Glomerular visceral epithelial cell (primary cell): ENCODE results near the gene ITGAV.

ENCODE experiments used
- DNase-seq: peaks from one replicate; pipeline ENCODE4 v3.0.0-alpha.2; 2016; ENCODE audit errors: extremely low spot score

The ITGAV gene

GRCh38 chr2:186612555-186613440 lies 22.9 kb downstream of the ITGAV start:
- no peak for DNase-seq

- DNase-seq = no peak
These were observed 24.5 kb downstream of the ITGAV start for GRCh38 chr2:186614373-186614772.

DNA sequence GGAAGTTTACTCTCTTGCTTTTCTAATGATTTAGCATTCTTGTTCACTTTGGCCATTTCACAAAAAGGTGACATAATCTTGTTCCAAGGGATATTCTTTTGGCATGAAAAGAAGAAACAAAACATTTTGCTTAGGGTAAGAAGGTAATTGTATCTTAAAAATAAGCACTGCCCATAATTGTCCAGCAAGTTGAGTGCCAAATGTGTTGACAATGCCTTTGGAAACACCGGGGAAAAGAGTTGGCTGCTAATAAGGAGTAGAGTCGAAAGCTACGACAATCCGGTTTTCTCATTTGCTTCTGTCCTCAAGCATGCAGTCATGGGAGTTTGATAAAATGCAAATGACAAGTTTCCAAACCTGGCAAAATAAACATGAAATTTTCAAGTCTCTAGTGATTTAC lies 27.3 kb downstream of the ITGAV start:
- no peak for DNase-seq

- no peak for DNase-seq
These were observed 27.9 kb downstream of the ITGAV start for GRCh38 chr2:186617771-186618170.

GRCh38 chr2:186618696-186619095 lies 28.8 kb downstream of the ITGAV start:
- DNase-seq = no peak

DNA sequence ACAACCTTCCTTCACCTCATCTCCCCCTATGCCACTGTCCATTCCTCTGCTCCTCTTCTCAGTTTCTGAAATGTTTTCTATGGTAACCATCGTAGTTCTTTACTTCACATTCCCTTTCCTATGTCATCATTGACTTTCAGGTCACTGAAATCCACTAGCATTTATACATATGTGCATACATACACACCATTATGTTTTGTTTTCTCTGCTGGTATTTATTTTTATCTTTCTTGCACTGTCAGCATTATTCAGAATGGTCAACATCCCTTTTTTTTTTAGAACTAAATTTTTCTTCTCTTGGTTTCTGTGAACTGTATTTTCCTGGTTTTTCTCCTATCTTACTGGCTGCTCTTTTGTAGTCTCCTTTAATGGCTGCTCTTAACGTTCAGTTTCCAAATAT lies 33.2 kb downstream of the ITGAV start:
- DNase-seq = no peak

GRCh38 chr2:186624276-186624675 lies 34.4 kb downstream of the ITGAV start:
- DNase-seq = no peak

DNA sequence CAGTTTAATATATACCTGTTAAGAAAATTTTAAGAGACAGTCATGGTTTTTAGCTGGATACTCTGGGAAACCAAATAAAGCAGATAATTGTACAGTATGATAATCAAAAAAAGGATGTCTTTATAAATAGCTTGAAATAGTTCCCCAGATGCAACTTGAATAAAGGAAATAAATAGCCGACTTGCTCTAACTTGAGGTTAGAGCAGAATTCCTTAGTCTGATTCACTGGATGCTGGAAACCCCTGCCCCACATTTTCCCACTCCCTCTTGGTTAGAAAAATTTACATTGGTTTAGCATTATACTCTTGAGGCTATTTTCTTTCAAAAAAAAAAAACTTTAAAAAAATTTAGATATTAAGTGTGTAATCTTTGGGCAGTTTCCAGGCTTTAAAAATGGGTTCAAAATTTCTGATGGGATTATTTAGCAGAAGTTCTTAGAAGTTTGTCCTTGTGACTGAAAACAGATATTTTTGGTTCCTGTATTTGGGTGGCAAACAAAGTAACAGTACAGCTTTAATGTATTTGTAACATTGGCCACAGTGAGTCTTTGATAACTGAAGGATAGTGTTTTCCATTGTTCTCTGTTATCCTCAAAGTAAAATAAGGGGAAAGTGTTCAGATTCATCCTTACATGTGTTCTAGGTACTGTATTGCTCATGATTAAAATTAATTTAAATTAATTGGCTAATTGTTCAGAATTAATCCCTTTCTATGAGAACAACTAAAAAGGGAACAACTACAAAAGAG lies 39.6 kb downstream of the ITGAV start:
- peak; percentile 13 for DNase-seq

DNA sequence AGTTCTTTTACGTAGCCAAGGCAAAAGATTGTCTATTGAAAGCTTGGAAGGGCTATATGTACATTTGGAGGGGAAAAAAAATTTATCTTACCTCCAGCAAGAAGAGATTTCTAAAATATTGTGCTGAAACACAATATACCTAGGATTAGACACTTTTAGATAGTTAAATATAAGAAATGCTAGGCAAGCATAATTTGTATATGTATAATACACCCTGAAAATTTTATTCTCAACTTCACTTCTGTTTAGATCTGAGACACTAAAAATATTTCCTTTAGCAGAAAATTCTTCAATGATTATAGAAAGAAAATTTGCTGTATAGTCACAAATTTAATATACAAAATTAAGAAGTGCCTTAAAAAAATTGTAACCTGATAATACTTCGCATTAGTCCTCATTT lies 42.6 kb downstream of the ITGAV start:
- no peak for DNase-seq

- no peak for DNase-seq
These were observed 44.8 kb downstream of the ITGAV start for GRCh38 chr2:186634701-186635100.

DNA sequence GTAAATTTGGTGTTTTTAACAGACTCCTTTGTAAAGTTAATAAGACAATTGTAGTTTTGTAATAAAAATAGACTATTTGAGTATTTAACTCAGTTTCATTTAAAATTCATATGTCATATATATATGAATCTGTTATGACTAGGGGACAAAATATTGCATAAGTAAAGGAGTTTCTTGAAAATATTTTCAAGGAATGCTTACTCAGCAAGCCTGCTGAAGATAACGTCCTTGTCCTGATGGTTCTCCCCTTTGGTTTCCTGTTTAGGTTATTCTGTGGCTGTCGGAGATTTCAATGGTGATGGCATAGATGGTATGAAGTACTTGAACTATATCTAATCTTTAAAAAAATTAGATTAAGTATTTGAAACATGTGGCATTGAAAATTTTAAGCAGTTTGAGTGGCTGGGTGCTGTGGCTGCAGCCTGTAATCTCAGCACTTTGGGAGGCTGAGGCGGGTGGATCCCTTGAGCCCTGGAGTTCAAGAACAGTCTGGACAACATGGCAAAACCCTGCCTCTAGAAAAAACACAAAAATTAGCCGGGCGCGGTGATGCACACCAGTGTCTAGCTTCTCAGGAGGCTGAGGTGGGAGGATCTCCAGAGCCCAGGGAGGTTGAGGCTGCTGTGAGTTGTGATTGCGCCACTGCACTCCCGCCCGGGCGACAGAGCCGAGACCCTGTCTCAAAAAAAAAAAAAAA lies 47.1 kb downstream of the ITGAV start:
- DNase-seq = no peak

DNA sequence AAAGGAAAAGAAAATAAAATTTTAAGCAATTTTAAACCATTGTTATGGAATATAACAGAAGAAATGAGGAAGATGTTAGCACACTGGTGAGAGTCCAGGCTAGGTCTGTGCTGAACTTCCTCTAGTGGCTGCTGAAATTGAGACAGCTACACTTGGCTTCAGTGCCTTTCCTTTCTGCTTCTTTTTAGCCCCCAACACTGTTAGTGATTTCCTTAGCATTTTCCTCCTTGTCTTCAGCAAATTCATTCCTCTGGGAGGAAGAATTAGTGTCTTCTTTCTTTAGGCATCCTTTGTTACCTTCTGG lies 47.6 kb downstream of the ITGAV start:
- no peak for DNase-seq

DNA sequence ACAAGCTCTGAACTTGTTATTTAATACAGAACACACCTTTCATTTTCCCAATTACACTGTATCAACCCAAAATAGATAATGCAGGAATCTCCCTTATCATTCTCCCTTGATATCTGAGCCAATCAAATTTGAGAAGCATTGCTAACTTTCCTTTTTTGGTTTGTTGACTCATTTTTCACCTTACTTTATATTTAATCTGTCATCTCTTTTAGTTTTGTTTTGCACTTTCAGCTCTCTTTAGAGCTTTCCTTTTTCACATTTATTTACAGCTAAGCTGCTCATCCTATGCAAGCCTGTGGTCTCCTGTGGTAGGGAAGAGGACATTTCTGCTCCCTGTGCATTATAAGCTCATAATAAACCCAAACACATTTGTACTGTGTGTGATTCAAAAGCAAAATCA lies 50.1 kb downstream of the ITGAV start:
- DNase-seq = no peak

- no peak for DNase-seq
These were observed 51.4 kb downstream of the ITGAV start for GRCh38 chr2:186641132-186641806.

DNA sequence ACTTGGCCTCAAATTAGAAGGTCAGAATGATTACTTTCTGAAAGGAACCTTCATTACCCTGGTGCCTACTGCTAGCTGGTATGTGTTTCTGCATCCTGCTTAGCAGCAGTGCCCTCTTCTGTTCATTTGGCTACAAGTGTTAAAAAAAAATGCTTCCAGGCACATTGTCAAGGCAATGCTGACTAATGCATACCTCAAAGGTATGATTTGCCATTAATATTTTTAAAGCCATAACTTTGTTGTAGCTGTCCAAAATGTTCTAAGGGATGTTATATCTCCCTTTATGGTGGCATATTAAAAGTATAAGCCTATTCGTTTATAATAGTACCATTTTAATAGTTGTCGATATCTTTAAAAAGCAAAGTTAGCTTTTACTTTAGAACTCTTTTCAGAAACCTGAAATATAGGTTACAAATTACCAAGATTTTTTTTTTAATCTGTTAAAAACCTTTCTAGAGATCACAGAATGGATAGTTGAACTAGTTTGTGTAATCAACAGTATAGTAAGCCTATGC lies 52.0 kb downstream of the ITGAV start:
- peak; percentile 78 for DNase-seq

DNA sequence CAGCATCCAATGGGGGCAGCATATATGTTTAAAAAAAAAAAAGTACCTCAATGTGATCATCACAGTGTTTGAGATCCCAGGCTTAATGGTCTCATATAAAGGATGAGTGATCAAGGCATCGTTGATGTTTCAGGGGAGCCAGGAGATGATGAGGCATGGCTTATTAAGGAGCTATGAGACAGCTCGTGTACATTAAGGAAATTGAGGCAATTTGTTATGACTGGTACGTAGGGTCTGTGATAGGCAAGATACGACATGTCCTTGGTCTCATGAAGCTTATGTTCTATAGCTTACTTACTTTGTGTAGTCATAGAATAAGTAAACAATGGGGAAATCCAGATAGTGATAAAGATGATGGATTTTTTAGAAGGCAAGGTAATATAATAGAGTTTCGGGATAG lies 54.9 kb downstream of the ITGAV start:
- no peak for DNase-seq

GRCh38 chr2:186645999-186646398 lies 56.1 kb downstream of the ITGAV start:
- no peak for DNase-seq

DNA sequence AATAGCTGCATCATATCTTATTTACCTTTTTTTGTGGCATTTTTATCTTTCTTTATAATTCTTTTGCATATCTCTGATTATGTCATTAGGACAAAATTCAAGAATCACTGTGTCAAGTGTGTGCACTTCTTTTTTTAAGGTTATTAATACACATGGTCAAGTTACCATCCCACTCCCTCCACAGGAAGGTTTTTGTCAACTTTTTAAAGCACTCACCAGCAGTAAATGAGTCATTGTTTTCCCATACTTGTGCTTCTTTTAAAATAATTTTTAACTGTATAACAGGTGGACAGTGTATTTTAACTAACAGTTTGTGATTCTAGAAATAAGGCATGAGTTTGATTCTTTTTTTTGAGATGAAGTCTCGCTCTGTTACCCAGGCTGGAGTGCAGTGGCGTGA lies 58.3 kb downstream of the ITGAV start:
- DNase-seq = no peak

DNA sequence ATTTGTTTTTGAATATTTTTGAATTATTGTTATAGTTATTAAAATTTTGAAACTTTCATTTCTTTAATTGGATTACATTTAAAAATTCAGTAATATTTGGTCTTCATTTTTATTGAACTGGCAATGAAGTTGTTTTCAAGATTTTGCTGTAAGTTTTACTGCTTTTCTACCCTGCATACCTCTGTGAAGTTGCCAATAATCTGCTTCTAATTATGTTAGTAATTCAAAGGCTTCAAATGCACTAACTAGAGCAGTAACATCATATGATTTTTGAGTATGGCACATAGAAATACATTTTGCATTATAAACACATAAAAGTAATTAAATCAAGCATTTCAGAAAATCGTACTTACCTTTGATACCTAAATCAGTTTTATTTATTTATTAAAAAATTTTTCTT lies 63.7 kb downstream of the ITGAV start:
- DNase-seq = no peak

- DNase-seq = no peak
These were observed 69.5 kb downstream of the ITGAV start for GRCh38 chr2:186659383-186659782.

DNA sequence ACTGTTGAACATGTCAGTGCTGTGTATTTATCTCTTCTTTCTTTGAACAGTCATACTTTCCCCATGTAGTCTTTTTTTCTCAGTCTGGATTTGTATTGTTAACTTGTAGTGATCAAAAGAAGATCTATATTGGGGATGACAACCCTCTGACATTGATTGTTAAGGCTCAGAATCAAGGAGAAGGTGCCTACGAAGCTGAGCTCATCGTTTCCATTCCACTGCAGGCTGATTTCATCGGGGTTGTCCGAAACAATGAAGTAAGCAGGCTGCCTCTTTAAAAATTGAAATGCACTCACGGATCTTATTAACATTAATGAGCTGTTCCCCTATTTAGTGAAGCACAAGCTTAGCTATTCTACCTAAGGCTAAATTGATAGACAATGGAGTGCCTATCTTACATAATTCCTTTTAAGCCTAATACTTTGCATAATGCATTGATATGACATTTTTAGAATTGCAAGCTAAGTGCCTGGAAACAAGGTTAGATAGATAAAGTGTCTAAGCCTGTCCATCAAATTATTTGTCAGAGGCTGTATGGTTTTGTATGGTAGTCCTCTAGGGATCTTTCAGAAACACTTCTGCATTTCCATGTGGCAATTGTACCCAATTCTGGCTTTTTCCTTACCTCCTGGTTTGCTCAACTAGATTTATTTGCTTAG lies 74.7 kb downstream of the ITGAV start:
- DNase-seq = no peak
